ENCODE measurements around the gene ADAMTSL4. TPM values are rescaled to one million over a fixed set of nuclear protein-coding genes. Genes with fewer than 3 reads are reported as not detected.

ADAMTSL4 gene
- total and polyA plus RNA-seq, 2 of the 8 experiments (the other 6 are each of a cell fraction or from before 2014, with no cell fraction given) = 4.2 to 5.4 TPM

DNA sequence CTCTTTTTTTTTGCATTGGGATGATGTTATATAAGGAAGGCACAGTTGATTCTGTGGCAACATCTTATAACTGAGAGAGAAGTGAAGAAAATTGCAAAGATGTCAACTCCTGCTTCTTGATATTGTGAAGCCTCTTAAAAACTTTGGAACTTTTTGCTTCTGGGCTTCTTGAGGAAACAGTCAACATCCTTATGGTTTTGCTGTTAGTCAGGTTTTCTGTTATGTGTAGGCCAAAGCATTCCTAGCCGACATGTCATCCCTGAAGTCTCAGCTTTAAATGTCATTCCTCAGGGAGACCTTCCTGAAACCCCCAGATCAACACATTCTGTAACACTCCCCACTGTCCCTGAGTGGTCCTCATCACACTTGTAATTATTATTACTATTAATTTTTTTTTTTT lies 21.0 kb upstream of the ADAMTSL4 start (continued):
- TF ChIP-seq TAF1 (IDR thresholded peaks at IDR 0.05; ENCODE audit: low read depth, low read length) = no peak
